Activated CD4-positive, alpha-beta T cell treated with anti-CD3 and anti-CD28 coated beads, Interleukin-2, amount 10 ng/mL, durations not matched to agents 24 days and 14 days (primary cell): Measurements from ENCODE around the gene TMED1. TPM values are rescaled to one million over a fixed set of nuclear protein-coding genes. Genes with fewer than 3 reads are reported as not detected.

Experiments
- DNase-seq: peaks from one replicate; pipeline ENCODE4 v3.0.0; 2022
- H3K27ac Mint-ChIP-seq: one replicate; pipeline ENCODE4 v1.8.0; 2022; ENCODE audit warnings: mild to moderate bottlenecking, mixed read lengths
- H3K27me3 Mint-ChIP-seq: one replicate; pipeline ENCODE4 v1.8.0; 2022; ENCODE audit warnings: mixed read lengths
- H3K36me3 Mint-ChIP-seq: one replicate; pipeline ENCODE4 v1.8.0; 2022; ENCODE audit warnings: low read depth, mild to moderate bottlenecking, mixed read lengths
- H3K4me1 Mint-ChIP-seq: one replicate; pipeline ENCODE4 v1.8.0; 2021; ENCODE audit warnings: mixed read lengths
- H3K4me3 Mint-ChIP-seq: one replicate; pipeline ENCODE4 v1.8.0; 2022; ENCODE audit warnings: mild to moderate bottlenecking, moderate library complexity, mixed read lengths
- H3K9me3 Mint-ChIP-seq: one replicate; pipeline ENCODE4 v1.8.0; 2021; ENCODE audit warnings: mixed read lengths
- intact Hi-C: fragments of 100-400 bp; cut with micrococcal nuclease; formaldehyde crosslinking; loops from one replicate; pipeline ENCODE4 v1.15.1; 2023
- total RNA-seq: library from RNA; stranded (reverse); gene quantifications from 2 replicates; pipeline ENCODE4 v1.2.3, GENCODE V29; 2022

TMED1 gene
- total RNA-seq, 1 donor from 2014 or later = 17.6 TPM

DNA sequence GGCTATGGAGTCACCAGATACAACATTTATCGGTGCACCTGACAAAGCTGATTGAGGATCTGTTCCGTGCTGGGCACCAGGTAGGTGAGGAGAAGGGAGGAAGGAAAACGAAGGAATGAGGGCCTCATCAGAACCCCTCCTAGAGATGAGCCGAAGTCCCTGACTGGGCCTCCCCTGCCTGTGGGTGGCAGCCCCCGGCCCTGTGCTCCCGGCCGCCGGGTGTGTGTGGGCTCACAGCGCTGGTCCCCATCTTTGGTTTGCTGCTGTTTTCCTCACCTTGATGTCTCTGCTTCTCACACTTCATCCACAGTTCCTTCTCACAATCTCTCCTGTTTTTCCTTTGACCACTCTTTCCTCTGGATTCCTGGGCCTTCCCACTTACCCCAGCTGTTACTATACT, 32.8 kb downstream of the TMED1 start:
- peaks cover 58% of the 10 kb centered on the region for H3K36me3 Mint-ChIP-seq
- H3K9me3 Mint-ChIP-seq = no peaks in the 10 kb centered on the region
- H3K4me1 Mint-ChIP-seq = peaks cover 19% of the 10 kb centered on the region
- peak overlapping the region; percentile 32 for H3K27ac Mint-ChIP-seq
- H3K27me3 Mint-ChIP-seq = no peaks in the 10 kb centered on the region
- intact Hi-C loops = no loop called here
- no peak overlapping the region for H3K4me3 Mint-ChIP-seq
- no peak for DNase-seq

DNA sequence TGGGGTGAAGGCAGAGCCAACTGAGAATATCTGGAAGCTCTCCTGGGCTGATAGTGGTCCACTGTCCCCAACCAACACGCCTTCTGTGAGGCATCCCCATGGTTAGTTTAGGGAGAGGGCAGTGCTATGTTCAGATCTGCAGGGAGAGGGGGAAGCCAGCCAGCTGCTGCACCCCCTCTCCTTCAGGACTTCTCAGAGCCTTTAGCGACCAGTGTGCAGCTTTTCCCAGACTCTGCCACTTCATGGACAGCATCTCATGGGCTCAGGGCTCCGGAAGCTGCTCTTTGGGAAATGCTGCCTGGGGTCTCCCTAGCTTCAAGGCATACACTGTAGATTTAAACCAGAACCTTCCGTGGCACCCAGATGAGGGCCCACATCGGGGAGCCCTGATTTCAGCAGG, 33.5 kb downstream of the TMED1 start:
- Mint-ChIP-seq H3K27ac (peak overlapping the region; percentile 17), H3K36me3 (peaks cover 58% of the 10 kb centered on the region), H3K4me1 (peaks cover 24% of the 10 kb centered on the region), H3K27me3 (no peaks in the 10 kb centered on the region), H3K4me3 (no peak overlapping the region), H3K9me3 (no peaks in the 10 kb centered on the region)
- DNase-seq = no peak
- intact Hi-C loops = no loop called here

DNA sequence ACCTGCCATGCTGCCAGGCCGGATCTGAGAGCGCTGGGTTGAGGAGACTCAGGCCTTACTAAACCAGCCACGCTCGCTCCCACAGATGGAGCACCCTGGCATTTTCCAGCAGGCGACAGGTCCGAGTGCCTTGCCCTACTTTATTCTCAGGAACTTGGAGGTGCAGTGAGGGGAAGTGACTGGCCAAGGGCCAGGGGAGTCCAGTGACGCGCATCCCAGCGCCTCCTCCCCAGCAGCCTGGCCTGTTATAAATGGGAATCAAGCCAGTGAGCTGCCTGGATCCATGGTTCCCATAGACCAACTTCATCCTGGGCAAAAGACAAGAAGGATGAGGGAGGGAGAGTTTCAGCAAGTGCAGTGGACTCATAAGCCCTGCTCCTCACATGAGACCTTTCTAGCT, 35.5 kb downstream of the TMED1 start:
- no peaks in the 10 kb centered on the region for H3K9me3 Mint-ChIP-seq
- H3K27ac Mint-ChIP-seq = peak overlapping the region; percentile 99
- intact Hi-C loops = no loop called here
- no peak overlapping the region for H3K4me3 Mint-ChIP-seq
- DNase-seq = no peak
- peaks cover 60% of the 10 kb centered on the region for H3K36me3 Mint-ChIP-seq
- H3K27me3 Mint-ChIP-seq = no peaks in the 10 kb centered on the region
- peaks cover 30% of the 10 kb centered on the region for H3K4me1 Mint-ChIP-seq

DNA sequence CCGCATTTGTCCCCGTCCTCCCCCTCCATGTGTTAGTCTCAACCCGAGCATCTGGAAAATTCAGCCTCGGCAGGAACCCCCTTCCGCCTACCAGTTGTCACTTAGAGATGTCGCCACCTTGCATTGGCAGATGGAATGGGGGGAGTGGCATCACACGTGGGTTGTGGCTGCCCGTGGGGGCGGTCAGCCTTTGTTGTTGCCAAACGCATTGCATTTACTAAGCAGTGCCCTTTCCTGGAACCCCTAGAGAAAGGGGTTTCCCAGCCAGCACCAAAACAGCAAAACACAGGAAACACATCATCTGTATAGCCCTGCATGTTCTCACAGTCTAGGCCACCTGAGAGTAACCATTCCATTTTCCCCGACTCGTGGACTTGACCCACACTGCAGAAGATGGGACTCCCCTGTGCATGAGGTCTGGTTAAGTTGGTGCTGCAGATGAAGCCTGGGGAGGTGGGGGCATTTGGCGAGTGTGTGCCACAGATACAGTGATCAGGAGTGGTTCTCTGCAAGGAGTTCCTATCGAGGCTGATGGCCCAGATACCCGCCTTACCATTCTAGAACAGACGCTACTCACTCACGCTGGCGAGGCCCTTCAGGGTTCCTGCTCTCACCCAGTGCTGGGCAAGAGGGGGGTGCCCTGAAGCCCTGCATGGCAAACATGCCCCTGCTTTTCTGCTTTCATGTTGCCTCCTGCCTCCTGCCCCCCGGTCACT, 38.3 kb downstream of the TMED1 start:
- peaks cover 41% of the 10 kb centered on the region for H3K4me1 Mint-ChIP-seq
- peak overlapping the region; percentile 89 for H3K4me3 Mint-ChIP-seq
- H3K27ac Mint-ChIP-seq = peak overlapping the region; percentile 99
- DNase-seq = peak; percentile 96
- no peaks in the 10 kb centered on the region for H3K27me3 Mint-ChIP-seq
- no peaks in the 10 kb centered on the region for H3K9me3 Mint-ChIP-seq
- intact Hi-C loops = loop anchor here (1.0 to 10.0 kb wide), 6 partner anchors 38 to 230 kb away; partner anchors contain the start of genes CDKN2D, KRI1 and TMED1
- H3K36me3 Mint-ChIP-seq = peaks cover 54% of the 10 kb centered on the region

DNA sequence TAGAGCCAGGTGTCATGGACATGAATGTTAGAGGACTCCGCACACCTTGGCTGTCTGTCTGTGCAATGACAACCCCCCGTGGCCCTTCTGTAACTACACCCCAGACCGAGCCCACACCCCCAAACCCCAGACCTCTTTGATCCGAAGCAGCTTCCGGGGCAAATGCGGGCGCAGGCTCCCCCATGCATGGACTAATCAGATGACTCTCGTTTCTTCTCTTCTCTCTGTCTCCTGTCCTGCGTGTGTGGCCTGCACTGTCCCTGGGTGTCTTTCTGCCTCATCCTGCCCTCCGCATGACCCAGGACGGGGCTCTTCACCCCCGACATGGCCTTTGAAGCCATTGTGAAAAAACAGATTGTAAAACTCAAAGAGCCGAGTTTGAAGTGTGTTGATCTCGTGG, 38.9 kb downstream of the TMED1 start:
- Mint-ChIP-seq H3K9me3 (no peaks in the 10 kb centered on the region), H3K4me1 (peaks cover 41% of the 10 kb centered on the region), H3K27ac (peak overlapping the region; percentile 99), H3K36me3 (peaks cover 53% of the 10 kb centered on the region), H3K27me3 (no peaks in the 10 kb centered on the region), H3K4me3 (peak overlapping the region; percentile 89)
- intact Hi-C loops = loop anchor here (1.0 to 10.0 kb wide), 6 partner anchors 38 to 230 kb away; partner anchors contain the start of genes CDKN2D, KRI1 and TMED1
- DNase-seq = no peak

DNA sequence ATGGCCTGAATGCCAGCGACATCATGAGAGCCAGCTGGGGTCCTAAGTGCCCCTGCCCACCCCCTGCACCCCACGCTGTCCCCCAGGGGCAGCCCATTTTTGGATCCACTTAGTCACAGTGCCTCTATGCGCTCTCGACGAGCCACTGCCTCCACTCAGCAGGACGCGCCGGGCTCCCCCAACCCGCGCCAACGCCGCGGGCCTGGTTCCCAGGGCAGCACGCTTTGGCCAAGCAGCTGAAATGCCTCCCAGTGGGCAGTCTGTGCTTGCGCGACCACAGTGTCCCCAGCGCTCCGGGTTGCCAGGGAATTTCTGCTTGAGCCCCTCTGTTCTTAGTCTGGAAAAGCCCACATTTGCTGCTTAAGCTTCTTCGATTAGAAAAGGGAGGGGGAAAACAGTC, 39.4 kb downstream of the TMED1 start:
- Mint-ChIP-seq H3K27ac (peak overlapping the region; percentile 99), H3K4me3 (peak overlapping the region; percentile 89), H3K27me3 (no peaks in the 10 kb centered on the region), H3K4me1 (peaks cover 41% of the 10 kb centered on the region), H3K36me3 (peaks cover 53% of the 10 kb centered on the region), H3K9me3 (no peaks in the 10 kb centered on the region)
- DNase-seq = no peak
- intact Hi-C loops = loop anchor here (1.0 to 10.0 kb wide), 6 partner anchors 37 to 229 kb away; partner anchors contain the start of genes CDKN2D, KRI1 and TMED1

DNA sequence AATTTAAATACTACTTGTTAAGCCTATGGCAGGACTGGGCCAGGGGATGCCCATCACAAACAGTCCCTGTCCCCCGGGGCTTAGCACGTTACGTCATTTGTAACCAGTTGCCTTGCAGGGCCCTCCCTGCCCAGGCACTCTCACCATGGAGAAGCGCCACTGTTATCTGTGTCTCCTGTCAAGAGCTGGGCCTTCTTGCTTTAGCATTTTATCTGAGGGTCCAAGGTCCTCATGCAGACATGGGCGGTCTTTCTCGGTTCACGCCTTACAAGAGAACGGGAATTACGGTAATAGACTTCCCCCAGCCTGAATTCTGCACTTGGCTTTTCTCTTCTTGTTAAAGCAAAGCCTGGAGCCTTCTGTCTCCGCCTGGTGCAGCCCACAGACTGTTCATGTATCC, 46.1 kb downstream of the TMED1 start:
- H3K4me3 Mint-ChIP-seq = no peak overlapping the region
- H3K27ac Mint-ChIP-seq = no peak overlapping the region
- no peak for DNase-seq
- peaks cover 9% of the 10 kb centered on the region for H3K4me1 Mint-ChIP-seq
- intact Hi-C loops = loop anchor here (10.0 kb wide), 1 partner anchor 75 kb away; no protein-coding TSS in a partner anchor
- no peaks in the 10 kb centered on the region for H3K27me3 Mint-ChIP-seq
- H3K36me3 Mint-ChIP-seq = peaks cover 52% of the 10 kb centered on the region
- no peaks in the 10 kb centered on the region for H3K9me3 Mint-ChIP-seq

DNA sequence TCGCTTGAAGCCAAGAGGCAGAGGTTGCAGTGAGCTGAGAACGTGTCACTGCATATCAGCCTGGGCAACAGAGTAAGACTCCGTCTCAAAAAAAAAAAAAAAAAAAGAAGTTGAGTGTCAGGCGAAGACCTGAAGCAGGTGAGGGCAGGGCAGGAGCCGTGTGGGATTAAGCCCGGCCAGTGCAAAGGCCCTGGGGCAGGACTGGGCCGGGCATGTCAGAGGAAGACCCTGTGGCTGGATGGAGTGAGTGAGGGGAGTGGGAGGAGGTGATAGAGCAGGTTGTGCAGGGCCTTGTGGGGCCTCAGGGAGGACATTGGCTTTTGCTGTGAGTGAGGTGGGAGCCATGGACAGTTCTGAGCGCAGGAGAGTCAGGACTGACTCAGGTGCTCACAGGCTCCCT, 47.9 kb downstream of the TMED1 start:
- no peak for DNase-seq
- Mint-ChIP-seq H3K36me3 (peaks cover 52% of the 10 kb centered on the region), H3K4me3 (no peak overlapping the region)

DNA sequence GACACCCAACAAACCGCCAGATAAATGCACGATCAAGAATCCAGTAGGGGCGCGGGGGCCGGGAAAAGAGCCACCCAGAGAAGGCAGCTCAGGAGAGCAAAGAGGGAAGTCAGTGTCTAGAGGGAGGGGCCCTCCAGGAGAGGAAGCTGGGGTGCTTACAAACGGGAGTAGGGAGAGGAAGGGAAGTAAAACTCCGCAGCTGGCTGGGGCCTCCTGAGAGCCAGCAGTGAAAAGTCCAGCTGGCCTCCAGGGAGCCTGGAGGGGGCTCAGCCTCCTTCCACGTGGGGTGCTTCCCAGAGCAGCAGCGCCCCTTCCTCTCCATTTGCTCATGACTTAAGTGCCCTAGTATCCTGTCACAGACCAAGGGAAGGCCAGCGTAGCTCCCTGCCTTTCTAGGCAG, 51.8 kb downstream of the TMED1 start:
- no peak for DNase-seq
- Mint-ChIP-seq H3K4me3 (no peak overlapping the region), H3K27ac (no peak overlapping the region), H3K36me3 (peaks cover 68% of the 10 kb centered on the region), H3K9me3 (no peaks in the 10 kb centered on the region), H3K4me1 (peaks cover 9% of the 10 kb centered on the region), H3K27me3 (no peaks in the 10 kb centered on the region)
- intact Hi-C loops = no loop called here

More for the DNA sequence above, 47.9 kb downstream of the TMED1 start:
- no peaks in the 10 kb centered on the region for H3K27me3 Mint-ChIP-seq
- no peaks in the 10 kb centered on the region for H3K4me1 Mint-ChIP-seq
- intact Hi-C loops = no loop called here
- H3K9me3 Mint-ChIP-seq = no peaks in the 10 kb centered on the region
- H3K27ac Mint-ChIP-seq = no peak overlapping the region

DNA sequence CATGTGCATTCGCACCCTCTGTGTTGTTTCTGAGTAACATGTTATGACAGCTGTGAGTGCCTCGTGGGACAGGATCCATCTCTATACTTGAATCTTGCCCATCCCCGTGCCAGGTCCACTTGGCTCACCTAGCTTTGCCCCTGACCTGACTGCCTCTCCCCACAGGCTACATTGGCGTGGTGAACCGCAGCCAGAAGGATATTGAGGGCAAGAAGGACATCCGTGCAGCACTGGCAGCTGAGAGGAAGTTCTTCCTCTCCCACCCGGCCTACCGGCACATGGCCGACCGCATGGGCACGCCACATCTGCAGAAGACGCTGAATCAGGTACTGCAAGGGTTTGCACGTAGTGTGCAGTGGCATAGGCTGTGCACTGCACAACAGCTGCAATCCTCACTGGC, 53.2 kb downstream of the TMED1 start:
- peak overlapping the region; percentile 3 for H3K27ac Mint-ChIP-seq
- H3K9me3 Mint-ChIP-seq = no peaks in the 10 kb centered on the region
- no peaks in the 10 kb centered on the region for H3K27me3 Mint-ChIP-seq
- H3K36me3 Mint-ChIP-seq = peaks cover 62% of the 10 kb centered on the region
- no peak overlapping the region for H3K4me3 Mint-ChIP-seq
- intact Hi-C loops = no loop called here
- DNase-seq = no peak
- H3K4me1 Mint-ChIP-seq = peaks cover 9% of the 10 kb centered on the region

Other genes with a start within 250 kb of the TMED1 start
- not detected in 2 replicates for gene AP1M2, start 248.9 kb downstream of the TMED1 start, total RNA-seq
- gene SLC44A2, start 210.7 kb downstream of the TMED1 start, total RNA-seq = 85.5 and 98.6 TPM in 2 replicates
- gene ILF3, start 181.9 kb downstream of the TMED1 start, total RNA-seq = 588 TPM in 2 replicates
- 86.0 and 95.2 TPM in 2 replicates for gene QTRT1, start 134.8 kb downstream of the TMED1 start, total RNA-seq
- gene DNM2, start 118.1 kb downstream of the TMED1 start, total RNA-seq = 198 and 211 TPM in 2 replicates
- gene C19orf38, start 12.2 kb upstream of the TMED1 start, total RNA-seq = 2.7 and 3.6 TPM in 2 replicates
- 92.4 and 93.7 TPM in 2 replicates for gene CARM1, start 35.3 kb upstream of the TMED1 start, total RNA-seq
- gene YIPF2, start 92.4 kb upstream of the TMED1 start, total RNA-seq = 21.7 and 23.2 TPM in 2 replicates
- gene TIMM29, start 92.6 kb upstream of the TMED1 start, total RNA-seq = 18.4 and 19.8 TPM in 2 replicates
- gene SMARCA4, start 124.8 kb upstream of the TMED1 start, total RNA-seq = 158 and 165 TPM in 2 replicates